IMR-90 (cell line): ENCODE measurements around the gene CEP295NL. TPM values are rescaled to one million over a fixed set of nuclear protein-coding genes. Genes with fewer than 3 reads are reported as not detected.

Source experiments
- ATAC-seq: fragments of 200-7000 bp; cut with Tn5 transposase; 2 replicates; pipeline ENCODE4 v1.9.1; 2020; ENCODE audit warnings: low read depth, mild to moderate bottlenecking, moderate library complexity
- BruUV-seq: library from RNA; stranded (reverse); fragments of 400-500 nt; replicated peaks from 2 replicates; lab custom pipeline; 2021; lab: Mats Ljungman, UMichigan
- CTCF ChIA-PET: fragments of 300-600 bp; formaldehyde crosslinking; extraction: SDS; loops from one replicate; lab custom pipeline; 2021; ENCODE audit warnings: antibody characterized with exemption; lab: Yijun Ruan, JAX
- POLR2A ChIA-PET: fragments of 300-600 bp; sonication (Branson Sonifier 250); formaldehyde crosslinking; loops from one replicate; lab custom pipeline; 2022; ENCODE audit warnings: antibody characterized with exemption; ENCODE audit not compliant: unreplicated experiment; lab: Charles Lee
- DNase-seq: peaks from one replicate; pipeline ENCODE4 v3.0.0; 2013
- H2AFZ ChIP-seq: replicated peaks from 2 replicates; pipeline ENCODE3; 2013; ENCODE audit warnings: low read length, mild to moderate bottlenecking; ENCODE audit not compliant: poor library complexity
- H2AK5ac ChIP-seq: 2 replicates; pipeline ENCODE4 v1.6.1; 2013; ENCODE audit warnings: low read depth, low read length, inconsistent platforms
- H2AK9ac ChIP-seq: replicated peaks from 2 replicates; pipeline ENCODE3; 2013; ENCODE audit warnings: mild to moderate bottlenecking, low read depth, low read length, moderate library complexity; ENCODE audit not compliant: poor library complexity
- H2BK120ac ChIP-seq: 2 replicates; pipeline ENCODE4 v1.6.1; 2013; ENCODE audit warnings: low read depth, low read length, inconsistent platforms
- H2BK15ac ChIP-seq: 3 replicates; pipeline ENCODE4 v1.6.1; 2013; ENCODE audit warnings: low read depth, low read length, inconsistent platforms
- H2BK20ac ChIP-seq: 2 replicates; pipeline ENCODE4 v1.6.1; 2013; ENCODE audit warnings: low read depth, mild to moderate bottlenecking, inconsistent platforms, low read length, moderate library complexity
- H2BK5ac ChIP-seq: 2 replicates; pipeline ENCODE4 v1.6.1; 2013; ENCODE audit warnings: mild to moderate bottlenecking, low read depth, low read length, inconsistent platforms; ENCODE audit not compliant: poor library complexity, severe bottlenecking
- H3K14ac ChIP-seq: replicated peaks from 2 replicates; pipeline ENCODE4 v1.6.1; 2013; ENCODE audit warnings: low read depth, low read length, inconsistent platforms
- H3K18ac ChIP-seq: 2 replicates; pipeline ENCODE4 v1.6.1; 2013; ENCODE audit warnings: low read depth, low read length, control low read depth
- H3K23ac ChIP-seq: 2 replicates; pipeline ENCODE4 v1.6.1; 2013; ENCODE audit warnings: low read depth, low read length, inconsistent platforms
- H3K27ac ChIP-seq: 2 replicates; pipeline ENCODE4 v1.5.1; 2013; ENCODE audit warnings: mild to moderate bottlenecking, control low read depth, low read length; ENCODE audit not compliant: insufficient read depth
- H3K27me3 ChIP-seq: 2 replicates; pipeline ENCODE4 v1.6.1; 2013; ENCODE audit warnings: low read length; ENCODE audit not compliant: control insufficient read depth, insufficient read depth
- H3K36me3 ChIP-seq: 2 replicates; pipeline ENCODE4 v1.6.1; 2013; ENCODE audit warnings: low read length, mixed read lengths; ENCODE audit not compliant: control insufficient read depth, insufficient read depth
- H3K4ac ChIP-seq: 2 replicates; pipeline ENCODE4 v1.6.1; 2013; ENCODE audit warnings: low read depth, low read length, inconsistent platforms
- H3K4me1 ChIP-seq: 2 replicates; pipeline ENCODE4 v1.6.1; 2013; ENCODE audit warnings: low read length, mixed read lengths; ENCODE audit not compliant: control insufficient read depth, insufficient read depth
- H3K4me2 ChIP-seq: 2 replicates; pipeline ENCODE4 v1.6.1; 2013; ENCODE audit warnings: low read depth, mild to moderate bottlenecking, control low read depth, low read length, moderate library complexity
- H3K4me3 ChIP-seq: 2 replicates; pipeline ENCODE4 v1.5.1; 2013; ENCODE audit warnings: low read depth, mild to moderate bottlenecking, control low read depth, low read length, moderate library complexity; ENCODE audit not compliant: insufficient read depth
- H3K56ac ChIP-seq: 2 replicates; pipeline ENCODE4 v1.6.1; 2013; ENCODE audit warnings: low read length, inconsistent platforms; ENCODE audit not compliant: insufficient read depth; ENCODE audit errors: extremely low read depth
- H3K79me1 ChIP-seq, 2 experiments: 2 replicates each; pipeline ENCODE4 v1.6.1; 2013; ENCODE audit warnings: low read length in 2 of 2, inconsistent platforms in 1 of 2, low read depth in 1 of 2
- H3K9ac ChIP-seq: 2 replicates; pipeline ENCODE4 v1.6.1; 2013; ENCODE audit warnings: low read depth, low read length, control low read depth
- H3K9me1 ChIP-seq: 2 replicates; pipeline ENCODE4 v1.6.1; 2013; ENCODE audit warnings: low read length, inconsistent platforms; ENCODE audit not compliant: insufficient read depth
- H3K9me3 ChIP-seq: 2 replicates; pipeline ENCODE4 v1.6.1; 2013; ENCODE audit warnings: low read length; ENCODE audit not compliant: control insufficient read depth, insufficient read depth
- H4K20me1 ChIP-seq: 2 replicates; pipeline ENCODE4 v1.6.1; 2013; ENCODE audit warnings: low read length, inconsistent platforms; ENCODE audit not compliant: insufficient read depth
- H4K5ac ChIP-seq: 2 replicates; pipeline ENCODE4 v1.6.1; 2013; ENCODE audit warnings: mild to moderate bottlenecking, low read depth, low read length, control low read depth
- H4K8ac ChIP-seq, 2 experiments: 2 replicates each; pipeline ENCODE4 v1.6.1; 2013; ENCODE audit warnings: low read depth in 2 of 2, low read length in 2 of 2, control low read depth in 1 of 2, inconsistent platforms in 1 of 2
- H4K91ac ChIP-seq: 2 replicates; pipeline ENCODE4 v1.6.1; 2013; ENCODE audit warnings: low read depth, low read length, inconsistent platforms; ENCODE audit not compliant: insufficient read depth
- BHLHE40 ChIP-seq: fragments of 150-350 bp; IDR thresholded peaks from 2 replicates; pipeline ENCODE4 v1.6.1; 2016; ENCODE audit warnings: mild to moderate bottlenecking, low read depth, low read length
- CEBPB ChIP-seq: IDR thresholded peaks from 2 replicates; pipeline ENCODE4 v1.6.1; 2012; ENCODE audit warnings: low read depth, low read length, improper control_type of control experiment
- CTCF ChIP-seq: conservative IDR thresholded peaks from 2 replicates; pipeline ENCODE4 v1.5.1; 2012; ENCODE audit warnings: mild to moderate bottlenecking, low read depth, low read length, improper control_type of control experiment
- ELK1 ChIP-seq: fragments of 150-350 bp; IDR thresholded peaks from 2 replicates; pipeline ENCODE4 v1.6.1; 2016; ENCODE audit warnings: low read depth, mild to moderate bottlenecking, low read length, moderate library complexity, borderline replicate concordance
- FOS ChIP-seq: fragments of 150-350 bp; IDR thresholded peaks from 2 replicates; pipeline ENCODE4 v1.6.1; 2016; ENCODE audit warnings: low read depth, low read length
- MAFK ChIP-seq: IDR thresholded peaks from 2 replicates; pipeline ENCODE4 v1.6.1; 2012; ENCODE audit warnings: low read depth, low read length, improper control_type of control experiment
- MAZ ChIP-seq: IDR thresholded peaks from 2 replicates; pipeline ENCODE4 v1.6.1; 2012; ENCODE audit warnings: low read depth, mild to moderate bottlenecking, low read length, improper control_type of control experiment, moderate library complexity, borderline replicate concordance
- MXI1 ChIP-seq: IDR thresholded peaks from 2 replicates; pipeline ENCODE4 v1.6.1; 2012; ENCODE audit warnings: low read depth, mild to moderate bottlenecking, low read length, moderate library complexity, borderline replicate concordance
- NFE2L2 ChIP-seq: fragments of 150-350 bp; IDR thresholded peaks from 2 replicates; pipeline ENCODE4 v1.6.1; 2016; ENCODE audit warnings: low read depth, mild to moderate bottlenecking, low read length
- POLR2A ChIP-seq: IDR thresholded peaks from 2 replicates; pipeline ENCODE4 v1.6.1; 2012; ENCODE audit warnings: mild to moderate bottlenecking, low read depth, low read length
- RCOR1 ChIP-seq: IDR thresholded peaks from 2 replicates; pipeline ENCODE4 v1.6.1; 2012; ENCODE audit warnings: mild to moderate bottlenecking, low read length, improper control_type of control experiment; ENCODE audit not compliant: insufficient replicate concordance
- RFX5 ChIP-seq: IDR thresholded peaks from 2 replicates; pipeline ENCODE4 v1.8.0; 2012; ENCODE audit warnings: low read depth, mild to moderate bottlenecking, low read length, moderate library complexity
- SMC3 ChIP-seq: fragments of 150-350 bp; IDR thresholded peaks from 2 replicates; pipeline ENCODE4 v1.6.1; 2016; ENCODE audit warnings: low read depth, mild to moderate bottlenecking, antibody characterized with exemption, low read length, moderate library complexity
- USF2 ChIP-seq: fragments of 150-350 bp; IDR thresholded peaks from 2 replicates; pipeline ENCODE4 v1.6.1; 2017; ENCODE audit warnings: mild to moderate bottlenecking, antibody characterized with exemption, low read length, low read depth
- WGBS, 2 experiments: methylation state at CpG; one replicate each; pipeline versions ENCODE4 v1.1.5 to v1.1.7; 2013; ENCODE audit warnings: missing lambda C conversion rate in 2 of 2; ENCODE audit not compliant: insufficient read length in 1 of 2; ENCODE audit errors: extremely low coverage in 2 of 2; 5-methylcytosine and 5-hydroxymethylcytosine counted together
- dilution Hi-C: fragments of 300-500 bp; cut with HindIII; formaldehyde crosslinking; loops from one replicate; pipeline ENCODE4 v1.14.3; 2018; ENCODE audit warnings: low sequenced_read_pairs; ENCODE audit not compliant: unreplicated experiment
- in situ Hi-C: fragments of 300-500 bp; cut with MboI; formaldehyde crosslinking; loops from 3 replicates; pipeline ENCODE4 v1.14.3; 2019; ENCODE audit warnings: low sequenced_read_pairs, inconsistent platforms, mixed read lengths
- intact Hi-C: fragments of 100-400 bp; cut with micrococcal nuclease; formaldehyde crosslinking; loops from 2 replicates; pipeline ENCODE4 v1.10.0; 2022
- polyA plus RNA-seq, 3 experiments: library from polyadenylated mRNA; depleted of rRNA; stranded (reverse); fragments of >200 nt; gene quantifications; 2 replicates each; pipeline ENCODE4 v1.2.3, GENCODE V29; 2012; ENCODE audit warnings: low replicate concordance in 1 of 3
- total RNA-seq: library from RNA; depleted of rRNA; stranded (reverse); fragments of >200 nt; gene quantifications from 2 replicates; pipeline ENCODE4 v1.2.3, GENCODE V29; 2012

The CEP295NL gene
- total and polyA plus RNA-seq, 2 of the 4 experiments (the other 2 are of a cell fraction), result 0.31 to 0.72 TPM

GRCh38 chr17:78883533-78884131, 19.4 kb downstream of the CEP295NL start:
- Histone ChIP-seq H3K4ac (peak overlapping the region; percentile 98), H3K4me3 (no peak overlapping the region), H3K23ac (peak overlapping the region; percentile 97), H3K9me3 (no peaks in the 10 kb centered on the region), H4K8ac (peak overlapping the region; percentile 85 to 92), H3K4me2 (peak overlapping the region; percentile 76), H2BK15ac (peak overlapping the region; percentile 78; the same call in 1 of the 3 replicates), H4K5ac (peak overlapping the region; percentile 75), H3K36me3 (peaks cover 4% of the 10 kb centered on the region; the same call in 1 of the 2 replicates), H3K9me1 (peaks cover 43% of the 10 kb centered on the region), H3K9ac (peak overlapping the region; percentile 79), H2AK9ac (peak overlapping the region; percentile 100), H3K27me3 (no peaks in the 10 kb centered on the region), H2BK120ac (peak overlapping the region; percentile 98), H3K56ac (peak overlapping the region; percentile 86), H2BK20ac (peak overlapping the region; percentile 92), H4K91ac (peak overlapping the region; percentile 98), H3K14ac (peak overlapping the region; percentile 91), H2AFZ (peak overlapping the region; percentile 84), H3K27ac (peak overlapping the region; percentile 86), H3K79me1 (peaks cover 27 to 86% of the 10 kb centered on the region in 2 experiments), H4K20me1 (peaks cover 44% of the 10 kb centered on the region), H3K4me1 (peaks cover 49% of the 10 kb centered on the region), H3K18ac (peak overlapping the region; percentile 80), H2AK5ac (peak overlapping the region; percentile 98), H2BK5ac (peak overlapping the region; percentile 99)
- intact Hi-C loops, result no loop called here
- WGBS, 2 experiments, result 10% methylated on average over 12 of the region's 24 CpGs; no CpG with 5 or more reads in 1 of the 2 experiments
- ATAC-seq (peak; percentile 76), DNase-seq (peak; percentile 97)
- dilution Hi-C loops, result no loop called here
- CTCF ChIA-PET, result interaction anchor here (0.9 kb wide), 1 partner anchor 88 kb away, joined by 3 read pairs; no protein-coding TSS in a partner anchor
- BruUV-seq, result no TSS peak
- in situ Hi-C loops, result no loop called here
- POLR2A ChIA-PET, result no interaction called here
- TF ChIP-seq USF2, result peak; percentile 87
- TF ChIP-seq MAZ, result peak; percentile 77; the same call in 1 of the 2 replicates
- peak; percentile 65 for TF ChIP-seq CEBPB
- peak; percentile 49; the same call in 1 of the 2 replicates for TF ChIP-seq POLR2A
- 0 out of 2 replicates have a peak, but pooled peaks have one; percentile 39 for TF ChIP-seq NFE2L2
- peak; percentile 99 for TF ChIP-seq BHLHE40
- no peak for TF ChIP-seq ELK1
- TF ChIP-seq MAFK, result peak; percentile 44; the same call in 1 of the 2 replicates
- TF ChIP-seq SMC3, result no peak
- 0 out of 2 replicates have a peak, but pooled peaks have one; percentile 4 for TF ChIP-seq CTCF
- TF ChIP-seq RCOR1, result no peak
- peak; percentile 72 for TF ChIP-seq FOS
- peak; percentile 79; the same call in 1 of the 2 replicates for TF ChIP-seq MXI1
- TF ChIP-seq RFX5, result no peak
